Dendritic cell treated with granulocyte-macrophage colony-stimulating factor and Interleukin-4, amounts not matched to agents 40 ng/mL and 50 ng/mL, for 4 days (primary cell): ENCODE data around the gene CUL3.
A peak's percentile ranks its signal among the peaks of the same experiment; 100 is the strongest.
"Not testable (repeated sequence)": the region's sequence is repeated elsewhere in the genome, so short reads cannot be mapped to it uniquely, and the experiment has no call there.

ENCODE experiments used
- H3K27ac Mint-ChIP-seq: one replicate; pipeline ENCODE4 v1.8.0; 2022; ENCODE audit warnings: mild to moderate bottlenecking, mixed read lengths
- H3K27me3 Mint-ChIP-seq: one replicate; pipeline ENCODE4 v1.8.0; 2022; ENCODE audit warnings: mild to moderate bottlenecking, mixed read lengths
- H3K36me3 Mint-ChIP-seq: one replicate; pipeline ENCODE4 v1.8.0; 2022; ENCODE audit warnings: low read depth, mixed read lengths
- H3K4me1 Mint-ChIP-seq: one replicate; pipeline ENCODE4 v1.8.0; 2022; ENCODE audit warnings: low read depth, mixed read lengths
- H3K4me3 Mint-ChIP-seq: one replicate; pipeline ENCODE4 v1.8.0; 2022; ENCODE audit warnings: mild to moderate bottlenecking, moderate library complexity, mixed read lengths
- H3K9me3 Mint-ChIP-seq: one replicate; pipeline ENCODE4 v1.8.0; 2022; ENCODE audit warnings: mixed read lengths
- intact Hi-C: fragments of 100-400 bp; cut with micrococcal nuclease; formaldehyde crosslinking; loops from one replicate; pipeline ENCODE4 v1.15.0; 2022

Gene CUL3

DNA sequence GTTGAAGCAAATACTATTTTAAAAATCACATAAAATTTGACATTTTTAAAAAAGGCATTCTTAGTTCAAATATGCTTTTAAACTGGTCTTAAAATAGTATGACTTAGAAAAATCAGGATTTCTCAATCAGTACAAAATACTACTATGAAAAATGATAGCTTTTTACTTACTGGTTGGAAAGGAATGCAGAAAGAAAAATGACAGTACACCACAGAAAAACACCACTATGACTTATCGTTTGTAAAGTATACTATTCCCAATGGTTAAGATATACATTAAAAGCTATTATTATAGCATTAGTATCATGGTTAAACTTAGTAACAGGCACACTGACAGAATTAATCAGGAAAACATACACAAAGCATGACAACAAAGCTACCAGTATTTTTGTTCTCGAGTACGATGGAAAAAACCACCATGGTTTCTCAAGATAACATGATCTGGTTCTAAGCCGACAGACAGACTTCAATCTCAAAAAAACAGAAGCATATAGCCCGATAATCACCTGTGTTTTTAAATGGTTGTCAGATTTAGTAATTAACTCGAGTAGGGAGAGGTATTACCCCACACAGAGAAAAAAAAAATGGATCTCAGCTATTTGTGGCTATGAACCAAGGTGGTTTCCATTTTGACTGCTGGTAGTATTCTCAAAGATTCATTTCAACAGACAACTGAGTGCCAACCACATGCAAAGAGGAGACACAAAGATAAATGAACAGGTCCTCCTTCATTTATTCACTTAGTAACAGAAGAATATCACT is 39.1 kb downstream of the CUL3 start:
- intact Hi-C loops, result no loop called here
- H3K36me3 Mint-ChIP-seq, result peaks cover 40% of the 10 kb centered on the region
- H3K9me3 Mint-ChIP-seq, result no peaks in the 10 kb centered on the region
- no peaks in the 10 kb centered on the region for H3K27me3 Mint-ChIP-seq
- H3K4me1 Mint-ChIP-seq, result peaks cover 32% of the 10 kb centered on the region
- H3K27ac Mint-ChIP-seq, result no peak overlapping the region
- no peak overlapping the region for H3K4me3 Mint-ChIP-seq

DNA sequence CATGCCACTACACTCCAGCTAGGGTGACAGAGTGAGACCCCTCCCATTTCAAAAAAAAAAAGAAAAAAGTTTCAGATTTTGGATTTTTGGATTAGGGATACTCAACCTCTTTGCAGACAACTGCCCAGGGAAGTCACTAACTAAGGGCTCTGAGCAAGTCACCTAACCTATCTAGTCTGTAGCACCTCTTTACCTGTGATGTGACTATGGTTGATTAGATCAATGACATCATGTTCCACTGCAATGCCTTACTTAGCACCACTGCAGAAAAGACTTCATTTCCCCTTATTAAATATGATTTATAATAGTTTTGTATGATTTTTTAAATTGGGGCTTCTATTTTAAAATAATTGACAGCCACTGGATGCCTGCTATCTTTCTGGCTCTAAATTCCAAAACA is 41.2 kb downstream of the CUL3 start:
- peaks cover 32% of the 10 kb centered on the region for H3K4me1 Mint-ChIP-seq
- H3K4me3 Mint-ChIP-seq, result no peak overlapping the region

DNA sequence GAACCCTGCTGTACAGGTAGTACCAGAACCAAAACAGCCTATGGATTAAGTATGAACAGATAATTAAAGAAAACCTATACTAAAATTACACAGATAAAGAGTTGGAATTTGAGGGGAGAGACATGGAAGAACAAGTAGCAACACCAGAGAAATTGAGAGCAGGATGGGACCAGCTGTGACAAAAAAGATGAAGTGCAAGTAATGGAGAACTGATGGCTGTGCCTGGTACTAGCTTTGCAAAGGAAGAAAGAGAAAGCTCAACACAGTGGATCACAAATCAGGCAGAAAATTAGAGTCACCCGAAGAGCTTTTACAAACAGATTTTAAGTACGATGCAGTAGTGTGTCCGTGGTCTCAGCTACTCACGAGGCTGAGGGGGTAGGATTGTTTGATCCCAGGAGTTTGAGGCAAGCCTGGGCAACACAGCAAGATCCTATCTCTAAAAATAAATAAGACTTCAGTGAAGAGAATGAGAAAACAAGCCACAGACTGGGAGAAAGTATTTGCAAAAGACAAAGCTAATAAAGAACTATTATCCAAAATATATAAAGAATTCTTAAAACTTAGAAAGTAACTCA is 46.5 kb downstream of the CUL3 start:
- Mint-ChIP-seq H3K27me3 (no peaks in the 10 kb centered on the region), H3K4me1 (peaks cover 24% of the 10 kb centered on the region)

More for the DNA sequence above, 41.2 kb downstream of the CUL3 start:
- intact Hi-C loops, result no loop called here
- no peak overlapping the region for H3K27ac Mint-ChIP-seq
- peaks cover 47% of the 10 kb centered on the region for H3K36me3 Mint-ChIP-seq
- H3K9me3 Mint-ChIP-seq, result no peaks in the 10 kb centered on the region
- no peaks in the 10 kb centered on the region for H3K27me3 Mint-ChIP-seq

DNA sequence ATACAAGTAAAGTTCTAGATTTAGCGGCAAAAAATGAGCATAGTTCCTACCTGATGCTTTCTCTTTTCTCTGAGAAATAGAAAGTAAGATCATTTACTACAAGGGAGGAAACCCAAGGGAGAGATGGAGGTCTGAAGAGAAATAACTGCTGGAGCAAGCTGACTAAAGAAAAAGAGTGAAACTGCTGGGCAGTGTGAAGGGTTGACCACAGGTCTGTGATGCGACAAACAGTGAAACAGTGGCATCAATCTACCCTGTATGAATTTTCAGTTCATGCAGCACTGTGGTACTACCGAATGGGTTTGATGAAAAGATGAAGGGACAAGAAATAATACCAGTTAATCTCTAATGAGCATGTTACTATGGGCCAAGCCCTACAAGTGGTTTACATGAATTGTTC is 52.2 kb downstream of the CUL3 start:
- Mint-ChIP-seq H3K36me3 (peaks cover 54% of the 10 kb centered on the region), H3K27me3 (no peaks in the 10 kb centered on the region), H3K4me3 (no peak overlapping the region), H3K9me3 (no peaks in the 10 kb centered on the region), H3K4me1 (peaks cover 23% of the 10 kb centered on the region), H3K27ac (no peak overlapping the region)
- intact Hi-C loops, result no loop called here

More for the DNA sequence above, 46.5 kb downstream of the CUL3 start:
- intact Hi-C loops, result no loop called here
- no peaks in the 10 kb centered on the region for H3K9me3 Mint-ChIP-seq
- H3K36me3 Mint-ChIP-seq, result peaks cover 44% of the 10 kb centered on the region
- H3K27ac Mint-ChIP-seq, result no peak overlapping the region
- H3K4me3 Mint-ChIP-seq, result no peak overlapping the region

DNA sequence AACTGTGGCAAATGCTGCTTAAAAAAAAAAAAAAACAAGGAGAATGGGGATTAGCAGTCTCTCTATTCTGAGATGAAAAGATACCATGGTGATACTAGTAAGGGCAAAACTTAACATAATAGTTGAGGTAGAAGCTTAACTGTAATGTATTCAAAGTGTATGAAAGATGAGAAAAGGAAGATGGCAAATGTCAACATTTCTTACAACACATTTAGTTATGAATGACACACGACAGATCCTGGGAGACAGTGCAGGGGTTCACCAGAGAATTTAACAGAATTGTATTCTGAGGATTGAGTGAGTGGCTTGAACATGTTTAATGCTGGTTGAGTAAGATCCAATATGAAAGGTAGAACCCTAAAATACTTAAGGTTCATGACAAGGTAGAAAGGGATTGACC is 52.7 kb downstream of the CUL3 start:
- no peak overlapping the region for H3K27ac Mint-ChIP-seq
- peaks cover 54% of the 10 kb centered on the region for H3K36me3 Mint-ChIP-seq
- H3K27me3 Mint-ChIP-seq, result no peaks in the 10 kb centered on the region
- intact Hi-C loops, result no loop called here
- H3K9me3 Mint-ChIP-seq, result no peaks in the 10 kb centered on the region
- peaks cover 28% of the 10 kb centered on the region for H3K4me1 Mint-ChIP-seq
- H3K4me3 Mint-ChIP-seq, result no peak overlapping the region

DNA sequence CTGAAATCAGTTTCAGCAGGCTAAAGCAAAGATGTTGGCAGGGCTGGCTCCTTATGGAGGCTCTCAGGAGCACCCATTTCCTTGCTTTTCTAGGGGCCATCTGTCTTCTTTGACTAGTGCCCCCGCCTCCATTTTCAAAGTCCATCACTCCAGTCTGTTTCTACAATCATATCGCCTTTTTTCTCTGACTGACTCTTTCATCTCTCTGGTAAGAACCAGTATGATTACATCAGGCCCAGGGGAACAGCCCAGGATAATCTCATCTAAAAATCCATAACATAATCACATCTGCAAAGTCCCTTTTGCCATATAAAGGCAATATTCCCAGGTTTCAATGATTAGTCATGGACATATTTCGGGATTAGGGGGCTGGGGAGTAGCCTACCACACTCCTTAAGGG is 57.0 kb downstream of the CUL3 start:
- intact Hi-C loops, result no loop called here
- no peak overlapping the region for H3K4me3 Mint-ChIP-seq
- H3K27me3 Mint-ChIP-seq, result no peaks in the 10 kb centered on the region
- H3K36me3 Mint-ChIP-seq, result peaks cover 55% of the 10 kb centered on the region
- no peak overlapping the region for H3K27ac Mint-ChIP-seq
- H3K9me3 Mint-ChIP-seq, result no peaks in the 10 kb centered on the region
- peaks cover 55% of the 10 kb centered on the region for H3K4me1 Mint-ChIP-seq

DNA sequence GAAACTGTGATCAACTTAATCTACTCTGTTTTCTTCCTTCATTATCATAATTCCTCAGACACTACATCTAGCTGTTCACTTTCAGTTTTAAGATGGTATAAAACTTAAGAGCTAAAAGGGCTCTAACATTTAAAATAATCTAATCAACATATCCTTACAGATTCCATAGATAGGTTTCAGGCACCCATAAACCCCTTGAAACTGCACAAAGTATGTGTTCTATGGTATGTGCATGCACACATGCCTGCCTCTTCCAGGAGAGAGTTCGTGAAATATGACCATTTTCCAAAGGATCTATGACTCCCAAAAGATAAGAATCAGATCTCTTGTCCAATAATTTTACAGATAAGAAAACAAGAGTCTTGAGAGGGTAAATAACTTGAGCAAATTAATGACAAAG is 59.4 kb downstream of the CUL3 start:
- Mint-ChIP-seq H3K4me1 (peaks cover 45% of the 10 kb centered on the region), H3K27me3 (no peaks in the 10 kb centered on the region), H3K27ac (no peak overlapping the region), H3K4me3 (no peak overlapping the region), H3K36me3 (peaks cover 31% of the 10 kb centered on the region), H3K9me3 (no peaks in the 10 kb centered on the region)
- intact Hi-C loops, result no loop called here

DNA sequence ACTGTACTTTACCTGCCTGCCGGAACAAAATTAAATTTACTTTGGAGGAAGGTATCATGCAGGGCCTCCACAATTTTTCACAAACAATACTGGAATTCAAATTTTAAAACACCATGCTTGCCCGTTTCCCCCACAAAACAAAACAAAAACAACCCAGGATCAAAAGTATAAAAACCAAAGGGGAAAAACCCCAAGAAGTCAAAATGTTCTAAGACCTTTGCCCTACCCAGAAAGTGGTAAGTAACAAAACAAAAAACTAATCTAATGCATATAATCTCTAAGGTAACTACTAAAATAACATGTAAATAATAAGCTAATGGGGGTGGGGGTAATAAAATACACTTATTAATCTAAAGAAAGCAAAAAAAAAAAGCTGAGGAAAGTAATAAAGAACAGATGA is 60.5 kb downstream of the CUL3 start:
- intact Hi-C loops, result loop anchor here (5.0 kb wide), 1 partner anchor 48 kb away; no protein-coding TSS in a partner anchor
- Mint-ChIP-seq H3K27ac (no peak overlapping the region), H3K4me1 (peaks cover 53% of the 10 kb centered on the region), H3K36me3 (peaks cover 22% of the 10 kb centered on the region), H3K4me3 (no peak overlapping the region), H3K9me3 (no peaks in the 10 kb centered on the region), H3K27me3 (no peaks in the 10 kb centered on the region)

DNA sequence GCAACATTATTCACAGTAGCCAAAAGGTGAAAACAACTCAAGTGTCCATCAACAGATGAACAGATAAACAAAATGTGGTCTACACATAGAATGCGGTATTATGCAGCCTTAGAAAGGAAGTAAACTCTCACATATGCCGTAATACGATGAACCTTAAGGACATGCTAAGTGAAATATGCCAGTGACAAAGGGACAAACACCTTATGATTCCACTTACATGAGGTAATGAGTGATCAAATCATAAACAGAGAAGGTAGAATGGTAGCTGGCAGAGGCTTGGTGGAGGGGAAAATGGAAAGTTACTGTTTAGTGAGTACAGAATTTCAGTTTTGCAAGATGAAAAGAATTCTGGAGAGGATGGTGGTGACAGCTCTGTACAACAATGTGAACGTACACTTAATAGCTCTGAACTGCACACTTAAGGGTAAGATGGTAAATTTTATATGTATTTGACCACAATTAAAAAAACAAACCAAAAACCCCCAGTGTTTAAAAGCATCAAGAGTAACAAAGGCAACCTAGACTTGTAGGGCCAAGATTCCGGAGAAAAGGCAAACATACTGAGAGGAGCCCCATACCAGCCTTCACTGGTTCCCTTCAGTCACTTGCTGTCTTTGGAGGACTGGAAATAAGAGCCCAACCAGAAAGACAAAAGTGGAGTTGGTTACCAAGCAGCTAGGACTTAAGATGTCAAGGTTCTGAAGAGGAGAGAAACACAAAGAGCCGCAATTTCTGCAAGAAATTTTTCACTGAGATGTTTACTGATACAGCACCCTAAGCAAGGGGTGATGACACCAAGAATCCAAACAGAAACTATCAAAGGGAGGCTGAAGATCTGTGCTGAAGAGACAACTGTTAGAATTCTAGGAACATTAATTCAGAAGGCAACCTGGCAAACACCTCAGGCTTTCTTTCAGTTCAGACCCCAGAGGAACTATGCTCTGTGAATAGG is 61.3 kb downstream of the CUL3 start:
- intact Hi-C loops, result loop anchor here (5.0 kb wide), 1 partner anchor 48 kb away; no protein-coding TSS in a partner anchor

DNA sequence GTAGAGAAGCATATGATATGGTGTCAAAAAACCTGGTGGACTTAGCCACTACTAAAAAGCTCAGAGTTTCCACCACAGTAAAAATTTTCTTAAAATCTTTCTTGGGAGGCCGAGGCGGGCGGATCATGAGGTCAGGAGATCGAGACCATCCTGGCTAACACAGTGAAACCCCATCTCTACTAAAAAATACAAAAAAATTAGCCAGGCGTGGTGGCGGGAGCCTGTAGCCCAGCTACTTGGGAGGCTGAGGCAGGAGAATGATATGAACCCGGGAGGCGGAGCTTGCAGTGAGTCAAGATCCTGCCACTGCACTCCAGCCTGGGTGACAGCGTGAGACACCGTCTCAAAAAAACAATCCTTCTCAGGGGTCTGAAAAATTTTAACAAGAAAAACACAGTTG is 62.7 kb downstream of the CUL3 start:
- not testable (repeated sequence) for H3K9me3 Mint-ChIP-seq, H3K27me3 Mint-ChIP-seq, H3K36me3 Mint-ChIP-seq, H3K27ac Mint-ChIP-seq, H3K4me3 Mint-ChIP-seq
- intact Hi-C loops, result loop anchor here (5.0 kb wide), 1 partner anchor 50 kb away; no protein-coding TSS in a partner anchor
- H3K4me1 Mint-ChIP-seq, result peaks cover 49% of the 10 kb centered on the region

More for the DNA sequence above, 61.3 kb downstream of the CUL3 start:
- Mint-ChIP-seq H3K27me3 (no peaks in the 10 kb centered on the region), H3K4me3 (no peak overlapping the region), H3K4me1 (peaks cover 53% of the 10 kb centered on the region), H3K27ac (peak overlapping the region; percentile 11), H3K9me3 (no peaks in the 10 kb centered on the region), H3K36me3 (peaks cover 17% of the 10 kb centered on the region)

DNA sequence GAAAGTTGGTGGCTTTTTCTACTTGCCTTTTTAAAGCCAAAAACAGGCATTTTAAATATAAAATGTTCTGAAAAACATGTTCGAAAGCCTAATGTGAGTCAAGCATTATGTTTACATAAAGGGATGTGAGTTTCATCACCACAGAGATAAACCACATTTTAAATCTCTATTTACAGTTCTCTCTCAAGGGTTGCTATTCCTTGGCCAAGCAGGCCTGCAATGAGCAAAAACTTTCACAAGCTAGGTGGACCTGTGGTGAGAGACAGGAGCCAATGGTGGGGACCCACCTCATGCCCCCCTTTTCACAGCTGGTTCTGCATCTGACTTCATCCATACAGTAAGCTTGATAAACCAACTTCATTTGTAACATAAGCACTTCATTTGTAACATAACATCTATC is 65.1 kb downstream of the CUL3 start:
- no peak overlapping the region for H3K4me3 Mint-ChIP-seq
- H3K27ac Mint-ChIP-seq, result no peak overlapping the region
- no peaks in the 10 kb centered on the region for H3K27me3 Mint-ChIP-seq
- no peaks in the 10 kb centered on the region for H3K9me3 Mint-ChIP-seq
- intact Hi-C loops, result loop anchor here (5.0 kb wide), 1 partner anchor 52 kb away; no protein-coding TSS in a partner anchor
- H3K36me3 Mint-ChIP-seq, result peaks cover 7% of the 10 kb centered on the region
- peaks cover 37% of the 10 kb centered on the region for H3K4me1 Mint-ChIP-seq

DNA sequence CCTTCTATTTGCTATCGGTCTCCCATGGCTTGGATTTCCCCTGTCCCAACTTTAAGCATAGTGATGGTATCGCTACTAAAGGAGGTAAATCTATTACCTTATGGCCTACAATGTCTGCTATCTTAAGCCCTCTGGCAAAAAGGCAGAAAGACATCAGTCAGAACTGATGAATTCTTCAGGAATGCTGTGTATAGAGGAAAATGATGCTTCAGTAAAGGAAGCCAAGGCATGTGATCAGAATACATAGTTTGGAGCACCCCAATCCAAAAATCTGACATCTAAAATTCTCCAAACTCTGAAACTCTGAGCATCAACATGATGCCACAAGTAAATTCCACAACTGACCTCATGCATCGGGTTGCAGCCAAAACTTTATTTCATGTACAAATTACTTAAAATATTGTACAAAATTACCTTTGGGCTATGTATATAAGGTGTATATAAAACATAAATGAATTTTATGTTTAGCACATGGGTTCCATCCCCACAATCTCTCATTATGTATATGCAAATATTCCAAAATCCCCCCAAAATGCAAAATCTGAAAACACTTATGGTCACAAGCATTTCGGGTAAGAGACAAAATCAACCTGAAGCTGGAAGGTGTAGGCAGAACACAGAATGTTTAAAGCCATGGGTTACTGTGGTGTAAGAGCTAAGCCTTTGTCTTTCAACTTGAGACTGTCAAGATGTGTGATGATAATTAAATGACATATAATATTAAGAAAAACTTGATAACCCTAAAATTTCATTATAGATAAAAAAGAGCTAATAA is 66.2 kb downstream of the CUL3 start:
- H3K4me3 Mint-ChIP-seq, result no peak overlapping the region
- H3K4me1 Mint-ChIP-seq, result peaks cover 28% of the 10 kb centered on the region
- intact Hi-C loops, result no loop called here
- peaks cover 9% of the 10 kb centered on the region for H3K36me3 Mint-ChIP-seq
- H3K27ac Mint-ChIP-seq, result no peak overlapping the region
- no peaks in the 10 kb centered on the region for H3K9me3 Mint-ChIP-seq
- no peaks in the 10 kb centered on the region for H3K27me3 Mint-ChIP-seq

DNA sequence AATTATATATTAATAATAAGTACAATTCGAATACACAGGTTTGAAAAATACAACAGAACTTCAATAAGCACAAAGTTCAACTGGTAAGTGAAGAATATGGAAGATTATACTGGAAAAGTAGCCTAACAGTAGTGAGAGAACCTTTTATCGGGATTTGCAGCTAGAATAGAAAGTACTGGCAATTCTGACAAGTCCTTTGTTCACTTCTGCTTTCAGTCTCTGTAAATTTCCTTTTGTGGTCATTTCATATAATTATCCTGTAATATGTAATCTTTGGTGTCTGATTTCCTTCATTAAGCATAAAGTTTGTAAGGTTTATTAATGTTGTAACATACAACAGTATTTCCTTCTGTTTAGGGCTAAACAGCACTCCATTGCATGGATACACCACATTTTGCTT is 67.2 kb downstream of the CUL3 start:
- H3K27ac Mint-ChIP-seq, result no peak overlapping the region

More for the DNA sequence above, 67.2 kb downstream of the CUL3 start:
- Mint-ChIP-seq H3K9me3 (no peaks in the 10 kb centered on the region), H3K4me3 (no peak overlapping the region), H3K27me3 (no peaks in the 10 kb centered on the region), H3K36me3 (peaks cover 15% of the 10 kb centered on the region), H3K4me1 (peaks cover 18% of the 10 kb centered on the region)
- intact Hi-C loops, result no loop called here
